ENCODE measurements around the gene HOXA10. TPM values are rescaled to one million over a fixed set of nuclear protein-coding genes. Genes with fewer than 3 reads are reported as not detected.

Gene HOXA10
- total RNA-seq, 1 donor from 2014 or later: 0.12 TPM

GRCh38 chr7:27205325-27206280 is 31.5 kb upstream of the HOXA10 start:
- no peaks in the 10 kb centered on the region for H3K9me3 Mint-ChIP-seq (ENCODE audit: low read depth)
- H3K27me3 Mint-ChIP-seq (ENCODE audit: low read depth): peaks cover 91% of the 10 kb centered on the region
- no peak for TF ChIP-seq CTCF (IDR thresholded peaks at IDR 0.05)
- H3K27ac Mint-ChIP-seq (ENCODE audit: unreplicated experiment): no peak overlapping the region
- H3K4me3 Mint-ChIP-seq (ENCODE audit: unreplicated experiment): peak overlapping the region; percentile 60
- peaks cover 27% of the 10 kb centered on the region for H3K4me1 Mint-ChIP-seq (ENCODE audit: low read depth)
- H3K36me3 Mint-ChIP-seq (ENCODE audit: low read depth): peaks cover 4% of the 10 kb centered on the region
- DNase-seq (ENCODE audit: low spot score): no peak

- H3K4me3 Mint-ChIP-seq (ENCODE audit: unreplicated experiment): peak overlapping the region; percentile 60
- no peak for TF ChIP-seq CTCF (IDR thresholded peaks at IDR 0.05)
- DNase-seq (ENCODE audit: low spot score): no peak
- no peaks in the 10 kb centered on the region for H3K9me3 Mint-ChIP-seq (ENCODE audit: low read depth)
- H3K27me3 Mint-ChIP-seq (ENCODE audit: low read depth): peaks cover 88% of the 10 kb centered on the region
- H3K36me3 Mint-ChIP-seq (ENCODE audit: low read depth): peaks cover 4% of the 10 kb centered on the region
- peaks cover 27% of the 10 kb centered on the region for H3K4me1 Mint-ChIP-seq (ENCODE audit: low read depth)
- H3K27ac Mint-ChIP-seq (ENCODE audit: unreplicated experiment): no peak overlapping the region
These were observed 30.8 kb upstream of the HOXA10 start for GRCh38 chr7:27204851-27205322.

GRCh38 chr7:27203964-27204594 is 30.0 kb upstream of the HOXA10 start:
- no peak for DNase-seq (ENCODE audit: low spot score)
- Mint-ChIP-seq H3K9me3 (ENCODE audit: low read depth) (no peaks in the 10 kb centered on the region), H3K36me3 (ENCODE audit: low read depth) (peaks cover 4% of the 10 kb centered on the region), H3K27me3 (ENCODE audit: low read depth) (peaks cover 85% of the 10 kb centered on the region), H3K4me1 (ENCODE audit: low read depth) (peaks cover 28% of the 10 kb centered on the region), H3K27ac (ENCODE audit: unreplicated experiment) (no peak overlapping the region), H3K4me3 (ENCODE audit: unreplicated experiment) (no peak overlapping the region)
- TF ChIP-seq CTCF (IDR thresholded peaks at IDR 0.05): no peak

- Mint-ChIP-seq H3K36me3 (ENCODE audit: low read depth) (peaks cover 4% of the 10 kb centered on the region), H3K4me1 (ENCODE audit: low read depth) (peaks cover 28% of the 10 kb centered on the region), H3K27ac (ENCODE audit: unreplicated experiment) (no peak overlapping the region), H3K4me3 (ENCODE audit: unreplicated experiment) (no peak overlapping the region), H3K27me3 (ENCODE audit: low read depth) (peaks cover 85% of the 10 kb centered on the region), H3K9me3 (ENCODE audit: low read depth) (no peaks in the 10 kb centered on the region)
- no peak for DNase-seq (ENCODE audit: low spot score)
- TF ChIP-seq CTCF (IDR thresholded peaks at IDR 0.05): no peak
These were observed 29.3 kb upstream of the HOXA10 start for GRCh38 chr7:27203365-27203953.

GRCh38 chr7:27202862-27203134 is 28.7 kb upstream of the HOXA10 start:
- peaks cover 28% of the 10 kb centered on the region for H3K4me1 Mint-ChIP-seq (ENCODE audit: low read depth)

More at GRCh38 chr7:27202862-27203134, 28.7 kb upstream of the HOXA10 start:
- Mint-ChIP-seq H3K27ac (ENCODE audit: unreplicated experiment) (no peak overlapping the region), H3K9me3 (ENCODE audit: low read depth) (no peaks in the 10 kb centered on the region), H3K36me3 (ENCODE audit: low read depth) (peaks cover 6% of the 10 kb centered on the region), H3K27me3 (ENCODE audit: low read depth) (peaks cover 86% of the 10 kb centered on the region), H3K4me3 (ENCODE audit: unreplicated experiment) (no peak overlapping the region)
- DNase-seq (ENCODE audit: low spot score): no peak
- no peak for TF ChIP-seq CTCF (IDR thresholded peaks at IDR 0.05)

All from chondrocyte (in vitro differentiated cells).